ENCODE measurements around the gene TTLL6. TPM values are rescaled to one million over a fixed set of nuclear protein-coding genes. Genes with fewer than 3 reads are reported as not detected.

TTLL6 gene
- total and polyA plus RNA-seq, 9 of the 15 experiments (the other 6 are each of a cell fraction or from before 2014, with no cell fraction given): 0.05 TPM; not detected in 8

DNA sequence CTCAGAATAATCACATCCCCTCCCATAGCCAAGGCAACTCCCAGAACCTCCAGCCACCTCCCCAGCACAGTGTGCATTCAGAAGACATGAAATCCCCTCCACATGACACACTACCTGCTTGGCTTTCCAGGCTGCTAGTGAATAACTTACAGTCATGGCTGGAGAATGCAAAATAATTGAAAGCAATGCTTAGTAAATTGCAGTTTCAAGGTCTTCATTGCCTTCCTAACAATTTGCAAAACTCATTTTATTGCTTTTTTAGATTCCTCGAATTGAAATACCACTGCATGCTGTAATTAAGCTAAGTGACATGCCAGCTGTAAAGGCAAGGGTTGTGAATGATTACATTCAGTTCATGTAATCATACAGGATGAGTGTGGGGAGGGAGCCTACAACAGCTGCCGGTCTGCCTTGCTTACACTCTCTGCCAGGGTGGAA, 59.5 kb downstream of the TTLL6 start:
- Histone ChIP-seq H3K4me2 (ENCODE audit: insufficient read depth, low read length) (no peak overlapping the region), H4K20me1 (replicated peaks; ENCODE audit: control insufficient read depth, insufficient read depth, low read length) (peaks cover 6% of the 10 kb centered on the region; the same call in 1 of the 2 replicates), H3K9me1 (ENCODE audit: control insufficient read depth, insufficient read depth, low read length) (no peaks in the 10 kb centered on the region), H3K27ac (ENCODE audit: extremely low read depth, low read depth, low read length) (no peak overlapping the region), H3K36me3 (ENCODE audit: control insufficient read depth, insufficient read depth, low read length) (no peaks in the 10 kb centered on the region), H3K4me3 (no peak overlapping the region), H3K4me1 (replicated peaks in 1 of 2; ENCODE audit: control insufficient read depth in 2 of 2, insufficient read depth in 2 of 2, low read length in 2 of 2) (peaks cover 0 to 8% of the 10 kb centered on the region in 2 experiments; a peak in 2 of 5 replicates), H2AFZ (ENCODE audit: low read depth, low read length) (no peak overlapping the region), H3K27me3 (ENCODE audit: control insufficient read depth in 2 of 2, insufficient read depth in 2 of 2, low read length in 2 of 2) (peaks cover 53 to 68% of the 10 kb centered on the region in 2 experiments), H3K9me3 (replicated peaks; ENCODE audit: control insufficient read depth, insufficient read depth, low read depth, low read length) (no peaks in the 10 kb centered on the region), H3K9ac (ENCODE audit: insufficient read depth in 1 of 2, low read depth in 2 of 2, low read length in 2 of 2) (no peak overlapping the region), H3K79me2 (ENCODE audit: control insufficient read depth, insufficient read depth, low read length) (no peaks in the 10 kb centered on the region)
- TF ChIP-seq, protein P1, sequence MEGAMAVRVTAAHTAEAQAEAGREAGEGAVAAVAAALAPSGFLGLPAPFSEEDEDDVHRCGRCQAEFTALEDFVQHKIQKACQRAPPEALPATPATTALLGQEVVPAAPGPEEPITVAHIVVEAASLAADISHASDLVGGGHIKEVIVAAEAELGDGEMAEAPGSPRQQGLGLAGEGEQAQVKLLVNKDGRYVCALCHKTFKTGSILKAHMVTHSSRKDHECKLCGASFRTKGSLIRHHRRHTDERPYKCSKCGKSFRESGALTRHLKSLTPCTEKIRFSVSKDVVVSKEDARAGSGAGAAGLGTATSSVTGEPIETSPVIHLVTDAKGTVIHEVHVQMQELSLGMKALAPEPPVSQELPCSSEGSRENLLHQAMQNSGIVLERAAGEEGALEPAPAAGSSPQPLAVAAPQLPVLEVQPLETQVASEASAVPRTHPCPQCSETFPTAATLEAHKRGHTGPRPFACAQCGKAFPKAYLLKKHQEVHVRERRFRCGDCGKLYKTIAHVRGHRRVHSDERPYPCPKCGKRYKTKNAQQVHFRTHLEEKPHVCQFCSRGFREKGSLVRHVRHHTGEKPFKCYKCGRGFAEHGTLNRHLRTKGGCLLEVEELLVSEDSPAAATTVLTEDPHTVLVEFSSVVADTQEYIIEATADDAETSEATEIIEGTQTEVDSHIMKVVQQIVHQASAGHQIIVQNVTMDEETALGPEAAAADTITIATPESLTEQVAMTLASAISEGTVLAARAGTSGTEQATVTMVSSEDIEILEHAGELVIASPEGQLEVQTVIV (CRISPR knock-in tag; IDR thresholded peaks at IDR 0.05; ENCODE audit: borderline replicate concordance): no peak
- no peak for TF ChIP-seq HMG20A (CRISPR knock-in tag; conservative IDR thresholded peaks at IDR 0.05)
- CTCF ChIA-PET (ENCODE audit: low intra/inter-chr PET ratio): no interaction called here
- in situ Hi-C loops (cut with MboI): no loop called here
- POLR2A ChIA-PET: interaction anchor here (1.0 to 1.1 kb wide), 2 partner anchors 134 to 381 kb away, joined by 3 to 4 read pairs; no protein-coding TSS in a partner anchor
- 0% methylated on average over 2 of the region's 2 CpGs for WGBS (ENCODE audit: insufficient coverage, low coverage, missing lambda C conversion rate)
- no TSS peak for BruUV-seq (replicated peaks)
- FAIRE-seq (no peak), DNase-seq (ENCODE audit: extremely low read depth in 1 of 4, low spot score in 3 of 4) (no peak), ATAC-seq (no peak)
- intact Hi-C loops (cut with micrococcal nuclease): no loop called here

DNA sequence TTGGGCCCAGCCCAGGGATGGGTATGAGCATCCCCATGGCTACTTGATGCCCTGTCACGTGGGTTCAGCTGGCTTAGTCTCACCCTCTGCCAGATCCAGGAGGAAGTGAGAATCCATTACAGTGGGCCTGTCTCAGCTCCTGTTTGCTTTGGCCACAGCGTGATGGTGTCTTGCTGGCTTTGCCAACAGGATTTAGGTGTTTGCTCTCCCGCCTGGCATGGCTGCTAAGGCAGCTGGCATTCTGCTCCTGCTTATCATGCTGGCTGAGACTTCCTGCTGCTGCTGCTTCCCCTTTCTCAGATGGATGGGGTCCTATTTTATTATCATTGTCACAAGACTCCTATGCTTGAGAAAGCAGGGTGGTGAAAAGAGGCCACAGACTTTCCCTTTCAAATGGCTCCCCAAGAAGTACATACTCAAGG, 60.2 kb downstream of the TTLL6 start:
- no peak overlapping the region for H3K4me3 ChIP-seq
- in situ Hi-C loops (cut with MboI) (no loop called here), intact Hi-C loops (cut with micrococcal nuclease) (no loop called here)
- H3K4me1 ChIP-seq (replicated peaks in 1 of 2; ENCODE audit: control insufficient read depth in 2 of 2, insufficient read depth in 2 of 2, low read length in 2 of 2): peaks cover 0 to 11% of the 10 kb centered on the region in 2 experiments; a peak in 2 of 5 replicates
- ChIA-PET POLR2A (no interaction called here), CTCF (ENCODE audit: low intra/inter-chr PET ratio) (no interaction called here)
- no peak overlapping the region for H3K4me2 ChIP-seq (ENCODE audit: insufficient read depth, low read length)
- H3K9me1 ChIP-seq (ENCODE audit: control insufficient read depth, insufficient read depth, low read length): no peaks in the 10 kb centered on the region
- H3K9me3 ChIP-seq (replicated peaks; ENCODE audit: control insufficient read depth, insufficient read depth, low read depth, low read length): no peaks in the 10 kb centered on the region
- H3K27ac ChIP-seq (ENCODE audit: extremely low read depth, low read depth, low read length): no peak overlapping the region
- no peak overlapping the region for H2AFZ ChIP-seq (ENCODE audit: low read depth, low read length)
- FAIRE-seq (no peak), ATAC-seq (no peak), DNase-seq (ENCODE audit: extremely low read depth in 1 of 4, low spot score in 3 of 4) (no peak)
- no peaks in the 10 kb centered on the region for H3K36me3 ChIP-seq (ENCODE audit: control insufficient read depth, insufficient read depth, low read length)
- TF ChIP-seq, protein P2, sequence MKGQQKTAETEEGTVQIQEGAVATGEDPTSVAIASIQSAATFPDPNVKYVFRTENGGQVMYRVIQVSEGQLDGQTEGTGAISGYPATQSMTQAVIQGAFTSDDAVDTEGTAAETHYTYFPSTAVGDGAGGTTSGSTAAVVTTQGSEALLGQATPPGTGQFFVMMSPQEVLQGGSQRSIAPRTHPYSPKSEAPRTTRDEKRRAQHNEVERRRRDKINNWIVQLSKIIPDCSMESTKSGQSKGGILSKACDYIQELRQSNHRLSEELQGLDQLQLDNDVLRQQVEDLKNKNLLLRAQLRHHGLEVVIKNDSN (CRISPR knock-in tag; IDR thresholded peaks at IDR 0.05): peak; percentile 31; the same call in 1 of the 2 replicates
- TF ChIP-seq SMARCC2 (IDR thresholded peaks at IDR 0.05; ENCODE audit: low read depth): no peak
- H3K27me3 ChIP-seq (ENCODE audit: control insufficient read depth in 2 of 2, insufficient read depth in 2 of 2, low read length in 2 of 2): peaks cover 53 to 68% of the 10 kb centered on the region in 2 experiments
- H3K79me2 ChIP-seq (ENCODE audit: control insufficient read depth, insufficient read depth, low read length): no peaks in the 10 kb centered on the region
- no TSS peak for BruUV-seq (replicated peaks)
- no peak overlapping the region for H3K9ac ChIP-seq (ENCODE audit: insufficient read depth in 1 of 2, low read depth in 2 of 2, low read length in 2 of 2)
- 3% methylated on average over 3 of the region's 3 CpGs for WGBS (ENCODE audit: insufficient coverage, low coverage, missing lambda C conversion rate)
- H4K20me1 ChIP-seq (replicated peaks; ENCODE audit: control insufficient read depth, insufficient read depth, low read length): peaks cover 6% of the 10 kb centered on the region; the same call in 1 of the 2 replicates
